Kasumi-1 (cell line): Measurements from ENCODE around the gene SDC4.
A peak's percentile ranks its signal among the peaks of the same experiment; 100 is the strongest.

ENCODE experiments used
- DNase-seq, 2 experiments: peaks; one replicate each; lab custom pipeline; 2025; lab: John Stamatoyannopoulos, UW

SDC4 gene

DNA sequence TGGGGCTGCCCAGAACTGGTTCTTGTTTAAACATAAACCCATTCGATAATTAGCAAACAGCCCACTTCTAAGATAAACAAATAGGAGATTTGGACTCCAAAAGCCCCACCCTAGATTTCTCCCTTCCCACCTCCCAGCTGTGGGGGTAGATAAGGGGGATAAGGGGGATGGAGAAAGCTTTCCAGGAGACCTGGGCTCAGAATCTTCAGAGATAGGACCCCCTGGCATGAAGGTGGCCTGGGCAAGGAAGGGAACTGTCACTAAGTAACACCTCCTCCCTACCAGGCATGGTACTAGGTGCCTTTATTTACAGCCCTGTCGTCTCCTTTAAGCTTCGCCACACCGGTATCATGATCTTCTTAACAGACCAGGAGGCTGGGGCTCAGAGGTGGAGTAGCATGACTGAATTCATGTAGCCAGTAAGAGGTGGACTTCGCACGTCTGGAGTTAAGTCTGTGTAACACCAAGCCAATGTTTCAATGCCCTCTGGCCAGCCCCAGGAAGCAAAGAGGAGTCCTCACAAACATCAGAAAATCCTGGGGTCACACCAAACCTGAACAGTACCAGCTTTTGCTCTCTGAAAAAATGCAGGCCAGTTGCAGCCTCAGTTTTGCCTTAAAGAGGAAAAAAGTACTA is 4.6 kb downstream of the SDC4 start:
- DNase-seq: no peak

DNA sequence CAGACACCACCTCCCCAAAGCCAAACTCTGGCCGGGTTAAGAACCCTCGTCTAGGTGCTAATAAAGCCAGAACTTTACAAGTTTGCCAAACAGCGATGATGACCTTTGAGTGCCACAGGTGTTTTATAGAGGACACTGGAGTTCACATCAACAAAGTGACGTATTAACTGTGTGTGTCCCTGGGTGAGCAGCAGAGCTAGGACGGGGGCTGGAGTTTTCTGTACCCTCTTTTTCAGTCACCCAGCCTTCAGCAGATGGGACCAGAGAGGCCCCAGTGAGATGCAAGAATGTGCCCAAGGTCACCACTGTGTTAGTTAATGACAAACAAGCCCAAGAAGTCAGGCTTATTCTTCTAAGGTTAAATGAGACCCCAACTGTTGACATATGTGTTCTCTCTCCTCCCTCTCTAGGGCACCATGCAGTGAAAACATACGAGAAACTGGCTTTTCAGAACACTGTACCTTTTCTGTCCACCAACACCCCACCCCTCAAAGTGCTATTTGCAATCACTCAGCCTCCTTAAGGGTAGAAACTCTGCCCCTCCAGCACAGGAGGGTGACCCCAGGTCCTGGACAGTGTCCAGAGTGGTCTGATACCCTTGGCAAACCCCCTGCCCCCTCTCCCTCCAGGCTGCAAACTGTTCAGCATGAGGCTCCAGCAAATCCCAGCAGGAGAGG is 5.2 kb downstream of the SDC4 start:
- no peak for DNase-seq

GRCh38 chr20:45341939-45342854 is 6.0 kb downstream of the SDC4 start:
- DNase-seq: no peak

DNA sequence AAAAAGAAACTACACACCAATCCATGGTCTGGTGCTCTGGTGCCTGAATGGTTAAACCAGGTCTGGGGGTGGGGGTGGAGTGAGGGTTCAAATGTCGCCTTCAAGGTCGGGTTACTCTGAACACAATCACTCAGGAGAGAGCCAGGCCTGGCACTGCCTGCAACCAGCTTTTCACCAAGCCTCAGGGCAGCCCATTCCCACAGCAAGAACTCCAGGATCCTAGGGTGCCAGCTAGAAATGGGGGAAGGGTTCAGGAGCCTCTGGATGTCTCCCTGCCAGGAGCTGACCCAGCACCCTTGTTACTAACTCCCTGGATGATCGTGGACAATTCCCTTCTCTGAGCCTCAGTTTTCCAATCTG is 6.7 kb downstream of the SDC4 start:
- DNase-seq: no peak

DNA sequence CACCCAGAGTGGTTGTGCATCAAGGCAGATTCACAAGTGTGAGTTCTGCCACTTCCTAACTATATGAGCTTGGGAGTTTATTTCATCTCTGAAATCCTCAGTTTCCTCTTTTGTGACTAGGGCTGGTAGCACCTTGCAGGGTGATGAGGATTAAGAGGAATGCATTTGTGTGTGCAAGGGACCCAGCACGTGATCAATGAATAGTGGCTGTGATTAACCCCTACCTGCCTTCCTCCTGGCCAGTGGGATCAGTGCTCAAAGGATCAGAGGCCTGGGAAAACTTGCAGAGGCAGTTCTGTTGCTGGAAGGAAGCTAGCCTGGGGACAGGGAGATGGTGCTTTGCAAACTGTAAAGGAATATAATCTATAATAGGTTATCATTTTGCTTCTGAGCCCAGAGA is 7.3 kb downstream of the SDC4 start:
- no peak for DNase-seq

DNA sequence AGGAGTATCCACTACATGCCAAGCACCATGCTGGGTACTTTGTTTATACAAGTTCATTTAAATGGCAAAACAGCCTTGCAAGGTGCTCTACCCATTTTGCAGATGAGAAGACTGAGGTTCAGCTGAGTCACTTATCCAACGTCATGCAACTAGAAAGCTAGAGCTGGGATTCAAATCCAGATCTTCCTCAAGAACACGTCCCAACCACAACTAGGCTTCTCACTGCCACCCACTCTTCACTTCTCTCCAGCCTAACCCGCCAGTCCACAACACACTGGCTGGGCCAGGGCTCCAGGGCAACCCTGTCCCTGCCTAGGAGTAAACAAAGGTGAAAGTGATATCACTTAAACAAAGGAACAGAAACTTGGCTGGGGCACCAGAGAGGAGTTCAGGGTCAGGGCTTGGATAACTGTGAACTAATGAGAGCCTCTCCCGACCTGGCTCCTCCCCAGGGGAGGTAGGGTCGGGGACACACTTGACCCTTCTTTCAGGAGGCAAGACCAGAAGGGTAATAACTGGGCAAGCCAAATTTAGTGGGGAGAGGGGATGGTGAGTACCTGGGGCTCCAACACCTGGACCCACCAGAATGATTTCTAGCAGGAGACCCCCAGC is 7.9 kb downstream of the SDC4 start:
- no peak for DNase-seq

GRCh38 chr20:45339799-45340198 is 8.4 kb downstream of the SDC4 start:
- DNase-seq: no peak

DNA sequence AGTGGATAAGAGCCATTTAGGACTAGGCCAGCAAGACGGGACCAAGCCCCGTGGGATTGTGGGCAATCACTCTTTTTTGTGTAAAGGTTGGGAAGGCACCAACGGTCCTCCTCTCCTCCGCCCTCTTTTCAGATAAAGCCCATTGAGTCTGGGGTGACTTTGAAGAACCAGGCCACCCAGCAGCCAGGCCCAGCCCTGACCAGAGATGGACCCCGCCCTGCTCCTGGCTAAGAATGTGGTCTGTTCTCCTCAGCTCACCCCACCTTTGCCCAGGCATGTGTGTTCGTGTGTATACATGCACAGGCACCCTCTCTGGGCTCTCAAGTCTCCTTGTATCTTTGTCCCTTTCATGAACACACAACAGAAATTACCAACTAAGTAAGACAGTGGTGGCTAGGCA is 9.1 kb downstream of the SDC4 start:
- no peak for DNase-seq

DNA sequence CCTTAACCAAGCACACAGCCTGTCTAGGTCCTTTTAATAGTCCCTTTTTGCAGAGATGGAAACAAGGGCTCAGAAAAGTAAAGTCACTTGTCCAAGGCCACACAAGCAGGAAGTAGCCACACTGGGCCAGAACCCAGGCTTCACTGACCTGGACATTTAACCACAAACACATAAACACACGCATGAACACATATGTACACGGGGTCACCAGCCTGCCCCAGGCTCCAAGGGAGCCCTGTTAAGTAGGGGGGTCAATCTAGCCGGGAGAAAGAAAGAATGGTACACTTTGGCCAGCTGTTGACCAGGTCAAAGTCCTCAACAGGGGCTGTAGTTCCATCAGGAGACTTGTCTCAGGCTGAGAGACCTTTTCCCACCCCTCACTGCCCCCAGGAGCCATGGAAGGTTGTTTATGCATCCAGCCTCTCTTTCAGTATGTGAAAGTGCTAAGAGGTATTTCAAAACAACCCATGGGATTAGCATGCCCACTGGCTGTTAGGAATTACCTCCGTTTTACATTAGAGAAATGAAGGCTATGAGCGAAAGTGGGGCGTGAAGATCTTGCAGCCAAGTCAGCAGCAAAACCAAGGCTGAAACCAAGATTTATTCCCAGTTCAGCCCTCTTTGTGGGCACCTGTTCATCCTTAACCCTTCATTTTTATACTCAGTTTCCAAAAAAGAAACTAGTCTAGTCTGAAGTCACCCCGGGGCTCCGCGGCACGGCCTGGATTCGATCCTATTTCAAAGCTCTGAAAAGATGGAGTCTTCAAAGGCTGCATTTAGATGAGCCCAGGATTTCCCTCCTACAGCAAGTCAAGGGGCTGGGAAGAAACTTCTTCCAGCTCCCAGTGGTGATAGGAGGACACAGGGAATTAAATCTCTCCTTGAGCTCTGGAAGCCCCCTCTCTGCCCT is 9.8 kb downstream of the SDC4 start:
- DNase-seq: no peak

DNA sequence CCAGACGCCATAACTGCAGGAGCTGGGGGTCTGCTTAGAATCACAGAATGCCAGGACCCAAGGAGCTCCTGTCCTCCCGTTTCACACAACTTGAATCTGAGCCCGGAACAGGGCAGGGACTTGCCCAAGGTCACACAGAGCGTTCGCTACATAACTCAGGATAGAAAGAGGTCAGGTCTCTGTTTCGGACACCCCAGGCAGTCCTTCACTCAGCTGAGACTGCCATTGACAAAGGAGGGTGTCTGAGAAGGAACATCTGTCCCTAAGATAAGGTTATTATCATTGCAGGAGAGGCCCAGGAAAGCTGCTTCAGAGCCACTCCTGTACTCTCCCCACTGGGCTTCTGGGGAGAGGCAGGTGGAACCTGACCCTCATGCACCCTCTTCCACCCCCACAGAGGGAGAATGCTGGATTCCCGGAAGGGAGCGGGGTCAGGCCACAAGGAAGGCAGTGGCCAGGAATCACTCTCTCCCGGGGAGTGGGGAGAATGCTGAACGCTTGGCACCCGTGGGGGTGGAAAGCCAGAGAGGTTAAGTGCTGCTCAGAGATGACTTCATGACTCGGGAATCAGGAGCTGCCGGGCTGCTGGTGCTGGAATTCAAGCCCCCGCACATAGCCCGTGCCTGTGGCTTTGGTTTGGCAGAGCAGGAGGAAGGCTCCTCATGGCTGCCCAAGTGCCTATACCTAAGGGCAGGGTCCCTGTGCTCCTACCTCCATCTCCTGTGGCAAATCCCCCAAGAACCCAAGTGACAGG is 10.7 kb downstream of the SDC4 start:
- DNase-seq: no peak

DNA sequence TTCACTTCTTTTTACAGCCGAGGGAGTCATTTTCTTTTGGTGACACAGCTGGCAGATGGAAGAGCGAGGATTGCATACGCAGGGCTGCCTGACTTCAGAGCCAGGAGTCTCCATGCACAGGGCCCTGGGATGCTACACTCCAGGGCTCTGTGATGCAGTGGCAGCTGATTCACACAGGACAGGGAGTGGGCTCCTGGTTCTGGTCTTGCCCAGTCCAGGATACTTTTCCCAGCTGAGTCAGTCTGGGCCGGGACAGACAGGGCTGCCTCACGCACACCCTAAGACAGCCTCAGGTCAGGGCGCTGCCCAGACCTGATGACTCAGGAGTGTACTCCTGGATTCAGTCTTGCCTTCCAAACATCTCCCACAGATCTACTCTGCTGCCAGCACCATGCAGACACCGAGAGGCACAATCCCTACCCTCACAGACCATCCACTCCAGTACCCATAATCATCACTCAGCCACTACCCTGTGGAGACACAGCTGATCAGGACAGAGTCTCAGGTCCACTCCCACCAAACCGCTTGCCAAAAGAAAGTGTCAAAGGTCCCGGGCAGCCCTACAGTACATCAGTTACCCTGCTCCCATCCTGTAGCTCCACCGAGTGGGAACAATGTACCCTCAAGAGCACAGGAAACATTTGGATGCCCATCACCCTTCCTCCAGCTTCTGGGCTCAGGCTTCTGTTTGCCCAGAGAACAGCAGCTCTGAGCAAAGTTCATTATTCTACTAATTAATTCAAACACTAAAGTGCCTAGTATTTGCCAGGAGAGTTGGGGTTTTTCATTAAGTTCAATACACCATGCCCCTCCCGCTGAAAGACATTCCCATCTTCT is 11.5 kb downstream of the SDC4 start:
- no peak for DNase-seq

DNA sequence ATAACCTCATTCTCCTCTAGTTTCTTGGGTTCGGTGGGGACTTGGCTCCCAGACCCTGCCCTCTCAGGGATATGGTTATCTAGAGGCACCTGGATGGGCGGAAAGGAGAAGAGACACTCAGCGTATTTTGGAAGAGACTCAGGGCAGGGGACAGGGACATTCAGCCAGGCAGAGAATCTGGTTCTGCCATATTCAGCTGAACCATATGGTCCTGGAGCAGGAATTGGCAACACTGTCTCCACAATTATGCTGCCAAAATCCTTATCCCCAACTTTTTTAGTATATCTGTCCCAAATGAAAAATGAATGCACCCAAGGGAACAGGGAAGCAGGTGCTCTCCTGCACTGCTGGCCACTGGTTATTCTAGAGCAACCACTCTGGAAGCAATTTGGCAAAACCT is 17.7 kb downstream of the SDC4 start:
- DNase-seq: no peak

DNA sequence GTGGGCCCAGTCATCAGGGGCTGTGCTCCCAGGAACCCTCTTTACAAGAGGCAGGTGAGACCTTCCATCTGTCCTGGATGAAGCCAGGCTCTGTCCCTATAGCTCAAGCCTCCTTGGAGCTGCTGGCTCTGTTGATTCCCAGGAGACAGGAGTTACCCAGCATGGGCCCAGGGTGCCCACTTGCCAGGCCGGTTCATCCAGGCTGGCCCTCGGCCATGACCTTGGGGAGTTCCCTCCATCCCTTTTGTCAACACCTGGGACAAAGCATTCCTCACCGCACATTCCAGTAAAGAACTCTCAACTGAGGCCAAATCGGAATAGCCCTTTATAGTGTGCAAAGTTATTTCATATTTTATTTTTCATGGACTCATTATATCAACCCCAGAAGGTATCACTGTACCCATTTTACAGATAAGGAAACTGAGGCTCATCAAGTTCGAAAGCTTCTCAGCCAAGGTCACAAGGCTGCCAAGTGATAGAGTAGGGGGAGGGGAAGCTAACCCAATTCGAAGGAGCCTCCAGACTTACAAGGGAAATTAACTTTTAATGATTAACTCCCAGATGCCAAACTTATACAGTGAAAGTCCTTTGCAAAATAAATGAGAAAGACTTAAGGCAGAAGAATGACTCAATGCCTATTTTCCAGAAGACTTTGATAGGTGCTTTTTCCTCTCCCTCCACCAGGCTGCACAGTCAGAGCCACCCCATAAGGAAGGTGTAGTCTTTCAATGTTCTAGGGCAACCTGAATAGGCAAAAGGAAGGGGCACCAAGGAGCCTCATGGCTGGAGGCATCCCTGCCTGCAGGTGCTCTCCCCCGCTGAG is 18.5 kb downstream of the SDC4 start:
- no peak for DNase-seq

- DNase-seq: no peak
Measured at GRCh38 chr20:45328451-45328850, 19.8 kb downstream of the SDC4 start.

- no peak for DNase-seq
Measured at GRCh38 chr20:45325371-45325770, 22.9 kb downstream of the SDC4 start.

GRCh38 chr20:45323731-45324130 is 24.5 kb downstream of the SDC4 start:
- DNase-seq: no peak

DNA sequence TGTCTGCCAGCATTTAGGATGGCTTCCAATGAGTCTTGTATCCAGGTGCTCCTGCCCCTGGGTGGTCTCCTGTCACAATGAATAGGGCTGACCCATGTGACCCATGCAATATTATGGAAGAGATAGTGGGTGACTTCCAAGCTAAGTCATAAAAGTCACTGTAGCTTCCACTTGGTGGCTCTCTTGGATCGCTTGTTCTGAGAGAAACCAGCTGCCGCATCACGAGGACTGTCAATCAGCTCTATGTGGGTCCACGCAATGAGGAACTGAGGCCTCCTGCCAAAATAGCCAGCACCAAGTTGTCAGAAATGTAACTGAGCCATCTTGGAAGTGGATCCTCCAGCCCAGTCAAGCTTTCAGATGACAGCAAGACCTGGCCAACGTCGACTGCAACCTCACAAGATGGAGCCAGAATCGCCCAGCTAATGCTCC is 25.3 kb downstream of the SDC4 start:
- peak; percentile 50 to 54 for DNase-seq

- peak; percentile 17 to 27 for DNase-seq
Measured at GRCh38 chr20:45320948-45321595, 27.2 kb downstream of the SDC4 start.
